HG03565 (cell line): ENCODE measurements around the gene CLIC4.
"Not testable (repeated sequence)": the region's sequence is repeated elsewhere in the genome, so short reads cannot be mapped to it uniquely, and the experiment has no call there.

Experiments used
- ATAC-seq: cut with Tn5 transposase; IDR thresholded peaks from one replicate; pipeline ENCODE4 v1.9.1; 2021; ENCODE audit warnings: mild to moderate bottlenecking, moderate library complexity; ENCODE audit not compliant: unreplicated experiment

Gene CLIC4

GRCh38 chr1:24871306-24871901, 126.2 kb downstream of the CLIC4 start:
- ATAC-seq: no peak

GRCh38 chr1:24872061-24872850, 127.0 kb downstream of the CLIC4 start:
- ATAC-seq: no peak

DNA sequence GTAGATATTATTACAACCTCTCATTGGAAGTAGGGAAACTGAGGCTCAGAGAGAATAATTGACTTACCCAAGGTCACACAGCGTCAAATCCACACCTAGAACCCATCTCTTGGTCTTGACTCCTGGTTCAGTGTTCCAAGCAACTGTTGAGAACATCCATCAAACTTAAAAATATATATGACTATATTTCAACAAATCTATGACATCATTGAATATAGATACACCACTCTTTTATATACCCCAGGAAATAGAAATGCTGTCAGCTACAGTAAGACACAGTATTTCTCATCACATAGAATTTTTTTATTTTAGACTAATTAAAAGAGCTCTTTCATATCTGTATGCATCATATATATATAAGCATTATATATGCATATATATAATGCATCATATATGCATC, 127.9 kb downstream of the CLIC4 start:
- ATAC-seq: no peak

DNA sequence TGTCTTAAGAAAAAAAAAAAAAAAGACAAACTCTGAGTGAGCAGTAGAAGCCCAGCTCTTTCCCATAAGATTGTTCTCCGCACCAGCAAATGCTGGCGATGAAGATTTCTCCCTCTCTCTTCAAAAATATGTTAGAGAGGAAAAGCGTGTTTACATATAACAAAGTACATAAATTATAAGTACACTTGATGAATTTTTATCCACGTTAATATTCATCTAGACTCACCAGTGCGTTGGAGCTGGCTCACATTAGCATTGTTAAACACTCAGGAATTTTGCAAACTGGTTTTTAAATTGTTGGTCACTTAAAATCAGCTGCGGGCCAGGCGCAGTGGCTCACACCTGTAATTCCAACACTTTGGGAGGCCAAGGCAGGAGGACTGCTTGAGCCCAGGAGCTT, 128.8 kb downstream of the CLIC4 start:
- no peak for ATAC-seq

- ATAC-seq: no peak
Measured at GRCh38 chr1:24874611-24875234, 129.5 kb downstream of the CLIC4 start.

- no peak for ATAC-seq
Measured at GRCh38 chr1:24875257-24875656, 130.0 kb downstream of the CLIC4 start.

- no peak for ATAC-seq
Measured at GRCh38 chr1:24875991-24876506, 130.8 kb downstream of the CLIC4 start.

- no peak for ATAC-seq
Measured at GRCh38 chr1:24878045-24878444, 132.8 kb downstream of the CLIC4 start.

DNA sequence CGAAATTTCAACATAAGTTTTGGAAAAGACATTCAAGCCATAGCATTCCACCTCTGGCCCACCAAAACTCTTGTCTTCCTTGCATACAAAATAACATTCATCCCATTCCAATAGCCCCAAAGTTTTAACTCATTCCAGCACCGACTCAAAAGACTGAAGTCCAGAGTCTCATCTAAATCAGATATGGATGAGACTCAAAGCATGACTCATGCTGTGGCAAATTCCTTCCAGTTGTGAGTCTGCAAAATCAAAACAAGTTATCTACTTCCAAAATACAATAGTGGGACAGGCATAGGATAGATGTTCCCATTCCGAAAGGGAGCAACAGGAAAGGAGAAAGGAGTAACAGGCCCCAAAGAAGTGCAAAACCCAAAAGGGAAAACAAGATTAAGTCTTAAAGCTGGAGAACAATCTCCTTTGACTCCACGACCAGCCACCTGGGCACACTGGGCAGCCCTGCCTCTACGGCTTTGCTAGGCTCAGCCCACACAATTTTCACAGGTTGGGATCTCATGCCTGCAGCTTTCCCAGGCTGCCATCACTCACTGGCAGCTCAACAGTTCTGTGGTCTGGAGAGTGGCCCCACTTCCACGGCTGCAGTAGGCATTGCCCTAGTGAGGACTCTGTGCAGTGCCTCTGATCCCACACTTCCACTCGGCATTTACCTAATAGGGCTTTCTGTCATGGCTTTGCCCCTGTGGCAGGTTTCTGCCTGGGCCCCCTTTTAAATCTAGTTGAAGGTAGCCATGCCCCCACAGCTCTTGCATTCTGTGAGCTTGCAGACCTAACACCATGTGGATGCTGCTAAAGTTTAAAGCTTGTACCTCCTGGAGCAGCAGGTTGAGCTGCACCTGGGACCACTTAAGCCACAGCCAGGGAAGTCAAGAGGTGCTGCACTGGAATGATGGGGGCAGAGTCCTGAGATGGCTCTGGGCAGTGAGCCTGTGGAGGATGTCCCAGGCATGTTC, 133.8 kb downstream of the CLIC4 start:
- no peak for ATAC-seq

GRCh38 chr1:24881034-24881433, 135.8 kb downstream of the CLIC4 start:
- ATAC-seq: no peak

DNA sequence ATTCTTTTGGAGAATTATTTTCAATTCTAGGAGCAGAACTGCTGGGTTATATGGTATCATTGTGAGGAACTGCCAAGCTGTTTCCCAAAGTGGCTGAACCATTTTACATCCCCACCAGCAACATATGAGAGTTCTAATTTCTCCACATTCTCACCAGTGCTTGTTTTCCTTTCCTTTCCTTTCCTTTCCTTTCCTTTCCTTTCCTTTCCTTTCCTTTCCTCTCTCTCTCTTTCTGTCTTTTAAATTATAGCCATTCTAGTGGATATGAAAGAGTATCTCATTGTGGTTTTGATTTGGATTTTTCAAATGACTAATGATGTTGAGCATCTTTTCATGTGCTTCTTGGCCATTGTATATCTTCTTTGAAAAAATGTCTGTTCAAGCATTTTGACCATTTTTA, 139.5 kb downstream of the CLIC4 start:
- no peak for ATAC-seq

GRCh38 chr1:24886241-24886640, 141.0 kb downstream of the CLIC4 start:
- ATAC-seq: no peak

GRCh38 chr1:24888061-24888970, 143.1 kb downstream of the CLIC4 start:
- no peak for ATAC-seq

GRCh38 chr1:24888971-24889676, 143.9 kb downstream of the CLIC4 start:
- no peak for ATAC-seq

GRCh38 chr1:24890887-24891286, 145.6 kb downstream of the CLIC4 start:
- ATAC-seq: no peak

GRCh38 chr1:24891367-24891766, 146.1 kb downstream of the CLIC4 start:
- ATAC-seq: not testable (repeated sequence)

GRCh38 chr1:24892188-24893153, 147.2 kb downstream of the CLIC4 start:
- ATAC-seq: no peak

DNA sequence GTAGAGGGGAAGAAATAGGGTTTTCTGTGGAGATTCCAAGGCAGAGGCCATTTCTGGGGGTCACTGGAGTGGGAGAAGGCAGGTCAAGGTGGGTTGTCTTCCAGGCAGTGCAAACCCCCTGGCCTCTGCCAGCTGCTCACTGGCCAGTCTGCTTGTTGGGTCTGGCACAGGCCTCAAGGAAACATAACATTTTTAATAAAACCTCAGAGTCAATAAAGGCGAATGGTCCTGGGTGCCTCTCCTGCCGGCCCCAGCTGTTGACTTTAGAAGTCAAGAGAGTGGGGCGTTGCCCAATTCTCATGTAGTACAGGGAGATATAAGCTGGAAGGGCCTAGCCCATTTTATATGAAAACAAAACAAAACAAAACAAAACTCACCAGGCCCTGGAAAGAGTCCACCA, 148.2 kb downstream of the CLIC4 start:
- ATAC-seq: no peak
